Thoracic aorta (tissue), 2 donors: ENCODE measurements around the gene SOX5. TPM values are rescaled to one million over a fixed set of nuclear protein-coding genes. Genes with fewer than 3 reads are reported as not detected.

Experiments
- ATAC-seq: fragments of 150-250 bp; one replicate; pipeline ENCODE4 v1.8.0; 2017; ENCODE audit warnings: low read depth; ENCODE audit not compliant: insufficient number of reproducible peaks, low FRiP score
- DNase-seq: peaks from one replicate; pipeline ENCODE4 v3.0.0-alpha.2; 2020; ENCODE audit warnings: low spot score
- H3K27ac ChIP-seq, 2 donors: fragments of 200-600 bp; sonication (generic); 1 replicate in 1 of 2; 2 replicates in 1 of 2; pipeline ENCODE4 v1.5.1; 2016; ENCODE audit warnings: mild to moderate bottlenecking in 2 of 2, moderate library complexity in 2 of 2
- H3K27me3 ChIP-seq: fragments of 200-600 bp; sonication (generic); replicated peaks from 2 replicates; pipeline ENCODE4 v1.6.0; 2016; ENCODE audit warnings: mild to moderate bottlenecking; ENCODE audit not compliant: insufficient read depth
- H3K36me3 ChIP-seq: fragments of 200-600 bp; sonication (generic); one replicate; pipeline ENCODE4 v1.5.1; 2016
- H3K4me1 ChIP-seq, 2 donors: fragments of 200-600 bp; sonication (generic); 1 replicate in 1 of 2; 2 replicates in 1 of 2; pipeline versions ENCODE4 v1.5.1 to v1.6.0; 2016; ENCODE audit warnings: low read depth in 2 of 2, mild to moderate bottlenecking in 1 of 2; ENCODE audit not compliant: control insufficient read depth in 1 of 2
- H3K4me3 ChIP-seq: fragments of 200-600 bp; sonication (generic); 2 replicates; pipeline ENCODE4 v1.5.1; 2016; ENCODE audit warnings: mild to moderate bottlenecking
- H3K9me3 ChIP-seq: fragments of 200-600 bp; sonication (generic); 2 replicates; pipeline ENCODE4 v1.5.1; 2016
- CTCF ChIP-seq: fragments of 200-600 bp; sonication (generic); IDR thresholded peaks from one replicate; pipeline ENCODE4 v1.5.1; 2019; ENCODE audit warnings: antibody characterized with exemption
- total RNA-seq, 2 donors: library from RNA; depleted of rRNA; stranded (reverse); fragments of >200 nt; gene quantifications; one replicate each; pipeline versions ENCODE4 v1.1.0 to v1.2.3, GENCODE V29; 2016

SOX5 gene
- total RNA-seq, 2 donors from 2014 or later, result 36.8 to 37.0 TPM

- ATAC-seq (no peak), DNase-seq (no peak)
- no peaks in the 10 kb centered on the region for H3K36me3 ChIP-seq
- H3K9me3 ChIP-seq, result no peaks in the 10 kb centered on the region
- H3K27ac ChIP-seq, result no peak overlapping the region
- no peak for TF ChIP-seq CTCF
- H3K4me1 ChIP-seq, result peaks cover 0 to 6% of the 10 kb centered on the region in 2 donors
- no peak overlapping the region for H3K4me3 ChIP-seq
- H3K27me3 ChIP-seq, result no peaks in the 10 kb centered on the region
Observed at GRCh38 chr12:23587833-23588559, 361.5 kb downstream of the SOX5 start.

- Histone ChIP-seq H3K4me1 (no peaks in the 10 kb centered on the region), H3K9me3 (no peaks in the 10 kb centered on the region), H3K27ac (no peak overlapping the region), H3K4me3 (no peak overlapping the region), H3K36me3 (no peaks in the 10 kb centered on the region), H3K27me3 (no peaks in the 10 kb centered on the region)
- no peak for ATAC-seq
- no peak for DNase-seq
- TF ChIP-seq CTCF, result no peak
Observed at GRCh38 chr12:23585782-23586163, 363.7 kb downstream of the SOX5 start.

- Histone ChIP-seq H3K4me3 (no peak overlapping the region), H3K4me1 (no peaks in the 10 kb centered on the region), H3K9me3 (no peaks in the 10 kb centered on the region), H3K36me3 (no peaks in the 10 kb centered on the region), H3K27ac (no peak overlapping the region), H3K27me3 (no peaks in the 10 kb centered on the region)
- ATAC-seq (no peak), DNase-seq (no peak)
- no peak for TF ChIP-seq CTCF
Observed at GRCh38 chr12:23585156-23585781, 364.2 kb downstream of the SOX5 start.

GRCh38 chr12:23581913-23582312 lies 367.6 kb downstream of the SOX5 start:
- Histone ChIP-seq H3K9me3 (no peaks in the 10 kb centered on the region), H3K36me3 (no peaks in the 10 kb centered on the region), H3K27ac (no peak overlapping the region), H3K4me1 (no peaks in the 10 kb centered on the region), H3K4me3 (no peak overlapping the region), H3K27me3 (no peaks in the 10 kb centered on the region)
- ATAC-seq, result no peak
- DNase-seq, result no peak
- no peak for TF ChIP-seq CTCF

GRCh38 chr12:23579257-23579656 lies 370.2 kb downstream of the SOX5 start:
- H3K9me3 ChIP-seq, result no peaks in the 10 kb centered on the region
- no peaks in the 10 kb centered on the region for H3K4me1 ChIP-seq
- H3K4me3 ChIP-seq, result no peak overlapping the region
- TF ChIP-seq CTCF, result no peak
- no peaks in the 10 kb centered on the region for H3K27me3 ChIP-seq
- no peaks in the 10 kb centered on the region for H3K36me3 ChIP-seq
- no peak for ATAC-seq
- H3K27ac ChIP-seq, result no peak overlapping the region
- no peak for DNase-seq
